Thyroid gland (tissue), 4 donors: ENCODE measurements around the gene L1CAM.

ENCODE experiments used
- CTCF ChIP-seq, 6 experiments: fragments of 200-600 bp in 3 of 6; fragments of 450-650 bp in 3 of 6; sonication (generic) in 3 of 6; IDR thresholded peaks; one replicate each; pipeline ENCODE4 v1.5.1; 2016 to 2019; ENCODE audit warnings: antibody characterized with exemption in 6 of 6, mild to moderate bottlenecking in 2 of 6, inconsistent platforms in 1 of 6, moderate library complexity in 1 of 6
- POLR2A ChIP-seq, 2 donors: fragments of 450-650 bp; IDR thresholded peaks; one replicate each; pipeline ENCODE4 v1.6.1; 2017; ENCODE audit warnings: antibody characterized with exemption in 2 of 2, mild to moderate bottlenecking in 2 of 2, moderate library complexity in 1 of 2

- TF ChIP-seq CTCF (IDR thresholded peaks at IDR 0.05) (no peak), POLR2A (IDR thresholded peaks at IDR 0.05) (no peak)
These were observed 22.4 kb upstream of the L1CAM start for GRCh38 chrX:153908219-153908860.
